CD14-positive monocyte (primary cell): ENCODE data around the gene SLC39A3. TPM values are rescaled to one million over a fixed set of nuclear protein-coding genes. Genes with fewer than 3 reads are reported as not detected.

Source experiments
- DNase-seq, 3 donors: peaks; one replicate each; pipeline ENCODE4 v3.0.0-alpha.2; 2011 to 2022
- H2AFZ ChIP-seq: 2 replicates; pipeline ENCODE4 v1.6.0; 2012; ENCODE audit warnings: mild to moderate bottlenecking, low read depth, low read length, inconsistent platforms; ENCODE audit not compliant: insufficient read depth, poor library complexity, severe bottlenecking
- H3K27ac ChIP-seq, 2 donors: 1 replicate in 1 of 2; 2 replicates in 1 of 2; pipeline ENCODE4 v1.5.1; 2012 to 2013; ENCODE audit warnings: low read length in 2 of 2, control low read depth in 1 of 2, inconsistent platforms in 1 of 2, low read depth in 1 of 2, mild to moderate bottlenecking in 1 of 2
- H3K27me3 ChIP-seq, 2 donors: one replicate each; pipeline versions ENCODE4 v1.6.0 to v1.6.1; 2011 to 2013; ENCODE audit warnings: low read length in 2 of 2; ENCODE audit not compliant: control insufficient read depth in 2 of 2, insufficient read depth in 2 of 2
- H3K36me3 ChIP-seq, 2 donors: replicated peaks in 1 of 2; 1 replicate in 1 of 2; 2 replicates in 1 of 2; pipeline versions ENCODE4 v1.5.1 to v1.6.1; 2012 to 2013; ENCODE audit warnings: low read length in 2 of 2, control low read depth in 1 of 2, inconsistent platforms in 1 of 2, mild to moderate bottlenecking in 1 of 2; ENCODE audit not compliant: insufficient read depth in 2 of 2, control insufficient read depth in 1 of 2
- H3K4me1 ChIP-seq, 2 donors: 1 replicate in 1 of 2; 2 replicates in 1 of 2; pipeline versions ENCODE4 v1.5.1 to v1.6.1; 2012 to 2013; ENCODE audit warnings: low read length in 2 of 2, control low read depth in 1 of 2, inconsistent platforms in 1 of 2, mild to moderate bottlenecking in 1 of 2, moderate library complexity in 1 of 2; ENCODE audit not compliant: insufficient read depth in 2 of 2, control insufficient read depth in 1 of 2
- H3K4me2 ChIP-seq: replicated peaks from 2 replicates; pipeline ENCODE3; 2012; ENCODE audit warnings: low read length, moderate library complexity, mild to moderate bottlenecking; ENCODE audit not compliant: poor library complexity, severe bottlenecking; ENCODE audit errors: extremely low read depth
- H3K4me3 ChIP-seq, 3 experiments: fragments of 200-600 bp in 1 of 3; sonication (generic) in 1 of 3; replicated peaks in 1 of 3; 1 replicate in 2 of 3; 2 replicates in 1 of 3; pipeline ENCODE4 v1.5.1; 2011 to 2013; ENCODE audit warnings: low read length in 3 of 3, mild to moderate bottlenecking in 3 of 3, control low read depth in 2 of 3, low read depth in 2 of 3, inconsistent platforms in 1 of 3, moderate library complexity in 1 of 3
- H3K79me2 ChIP-seq: 2 replicates; pipeline ENCODE4 v1.6.0; 2012; ENCODE audit warnings: mild to moderate bottlenecking, control low read depth, inconsistent platforms, low read length, moderate library complexity; ENCODE audit not compliant: insufficient read depth
- H3K9ac ChIP-seq: 2 replicates; pipeline ENCODE4 v1.6.0; 2017; ENCODE audit warnings: low read length, mild to moderate bottlenecking; ENCODE audit not compliant: insufficient read depth, poor library complexity, severe bottlenecking
- H3K9me3 ChIP-seq, 2 donors: replicated peaks in 1 of 2; 1 replicate in 1 of 2; 2 replicates in 1 of 2; pipeline versions ENCODE4 v1.5.1 to v1.6.1; 2012 to 2013; ENCODE audit warnings: low read length in 2 of 2, control low read depth in 1 of 2; ENCODE audit not compliant: control insufficient read depth in 1 of 2, insufficient read depth in 1 of 2
- H4K20me1 ChIP-seq: 2 replicates; pipeline ENCODE4 v1.6.0; 2012; ENCODE audit warnings: mild to moderate bottlenecking, low read length, control low read depth, moderate library complexity; ENCODE audit not compliant: insufficient read depth
- H3K27ac Mint-ChIP-seq, 7 donors: one replicate each; pipeline ENCODE4 v1.8.0; 2020; ENCODE audit warnings: mild to moderate bottlenecking in 7 of 7, mixed read lengths in 7 of 7, moderate library complexity in 6 of 7, inconsistent platforms in 2 of 7
- H3K27me3 Mint-ChIP-seq, 3 donors: one replicate each; pipeline ENCODE4 v1.8.0; 2021 to 2022; ENCODE audit warnings: low read depth in 3 of 3, mild to moderate bottlenecking in 3 of 3, mixed read lengths in 3 of 3, moderate library complexity in 3 of 3, inconsistent platforms in 1 of 3
- H3K36me3 Mint-ChIP-seq, 2 donors: one replicate each; pipeline ENCODE4 v1.8.0; 2020; ENCODE audit warnings: mixed read lengths in 2 of 2, inconsistent platforms in 1 of 2, mild to moderate bottlenecking in 1 of 2
- H3K4me1 Mint-ChIP-seq: one replicate; pipeline ENCODE4 v1.8.0; 2020; ENCODE audit warnings: mild to moderate bottlenecking, mixed read lengths
- H3K4me3 Mint-ChIP-seq, 2 donors: one replicate each; pipeline ENCODE4 v1.8.0; 2020; ENCODE audit warnings: mild to moderate bottlenecking in 2 of 2, mixed read lengths in 2 of 2, moderate library complexity in 1 of 2
- H3K9me3 Mint-ChIP-seq, 7 donors: one replicate each; pipeline ENCODE4 v1.8.0; 2020 to 2022; ENCODE audit warnings: mixed read lengths in 7 of 7, mild to moderate bottlenecking in 6 of 7, moderate library complexity in 6 of 7, inconsistent platforms in 2 of 7
- CTCF ChIP-seq: fragments of 200-600 bp; IDR thresholded peaks from one replicate; pipeline ENCODE4 v1.8.0; 2022; ENCODE audit warnings: antibody characterized with exemption, mild to moderate bottlenecking
- WGBS: methylation state at CpG from one replicate; pipeline ENCODE4 v1.1.5; 2013; ENCODE audit warnings: missing lambda C conversion rate; ENCODE audit not compliant: insufficient coverage; 5-methylcytosine and 5-hydroxymethylcytosine counted together
- intact Hi-C, 2 donors: fragments of 100-400 bp; cut with micrococcal nuclease; formaldehyde crosslinking; loops; one replicate each; pipeline versions ENCODE4 v1.15.0 to v1.15.1; 2023
- polyA plus RNA-seq, 3 donors: library from polyadenylated mRNA; depleted of rRNA in 1 of 3; unstranded in 2 of 3; stranded (reverse) in 1 of 3; fragments of 300-500 nt in 2 of 3; fragments of >200 nt in 1 of 3; fragmentation: Illumina TruSeq in 2 of 3; gene quantifications; 1 replicate in 2 of 3; 2 replicates in 1 of 3; pipeline ENCODE4 v1.2.3, GENCODE V29; 2012 to 2021

The SLC39A3 gene
- polyA plus RNA-seq, 3 donors: 14.2 to 39.5 (median 37.0) TPM

GRCh38 chr19:2771786-2772674 is 32.2 kb upstream of the SLC39A3 start:
- no peak overlapping the region for H3K4me2 ChIP-seq
- peaks cover 0 to 2% (median 2%) of the 10 kb centered on the region in 3 donors for H3K27me3 Mint-ChIP-seq
- no peak overlapping the region for H2AFZ ChIP-seq
- H3K27ac ChIP-seq: peak overlapping the region in 1 of 2 donors; percentile 1
- H3K9me3 Mint-ChIP-seq: peaks cover 0 to 2% (median 0%) of the 10 kb centered on the region in 7 donors
- peaks cover 14 to 33% of the 10 kb centered on the region in 2 donors for H3K36me3 Mint-ChIP-seq
- H3K4me3 ChIP-seq: no peak overlapping the region
- H3K27me3 ChIP-seq: no peaks in the 10 kb centered on the region
- WGBS: 94% methylated on average over 27 of the region's 29 CpGs
- H3K27ac Mint-ChIP-seq: peak overlapping the region in 5 of 7 donors; percentile 14 to 65 (median 58)
- H3K4me1 ChIP-seq: peaks cover 34 to 38% of the 10 kb centered on the region in 2 donors
- no peak overlapping the region for H3K9ac ChIP-seq
- H3K4me1 Mint-ChIP-seq: peaks cover 30% of the 10 kb centered on the region
- H4K20me1 ChIP-seq: peaks cover 51% of the 10 kb centered on the region
- H3K4me3 Mint-ChIP-seq: no peak overlapping the region
- H3K36me3 ChIP-seq: peaks cover 22 to 31% of the 10 kb centered on the region in 2 donors
- no peaks in the 10 kb centered on the region for H3K9me3 ChIP-seq
- no peak for TF ChIP-seq CTCF
- intact Hi-C loops: no loop called here
- no peak for DNase-seq
- H3K79me2 ChIP-seq: peaks cover 71% of the 10 kb centered on the region

GRCh38 chr19:2770055-2771013 is 30.5 kb upstream of the SLC39A3 start:
- Mint-ChIP-seq H3K27ac (peak overlapping the region in 6 of 7 donors; percentile 25 to 56 (median 36)), H3K9me3 (peaks cover 0 to 2% (median 0%) of the 10 kb centered on the region in 7 donors), H3K36me3 (peaks cover 23 to 41% of the 10 kb centered on the region in 2 donors), H3K4me3 (peak overlapping the region in 1 of 2 donors; percentile 46), H3K4me1 (peaks cover 18% of the 10 kb centered on the region), H3K27me3 (peaks cover 0 to 2% (median 2%) of the 10 kb centered on the region in 3 donors)
- peak overlapping the region; percentile 1 to 49 for H3K27ac ChIP-seq
- peak overlapping the region; percentile 24 for H3K4me2 ChIP-seq
- peak overlapping the region in 1 of 3 experiments; percentile 1 for H3K4me3 ChIP-seq
- H3K9me3 ChIP-seq: no peaks in the 10 kb centered on the region
- intact Hi-C loops: no loop called here
- peaks cover 23 to 26% of the 10 kb centered on the region in 2 donors for H3K4me1 ChIP-seq
- H2AFZ ChIP-seq: no peak overlapping the region
- H3K27me3 ChIP-seq: no peaks in the 10 kb centered on the region
- peak overlapping the region; percentile 12 for H3K9ac ChIP-seq
- peaks cover 39 to 45% of the 10 kb centered on the region in 2 donors for H3K36me3 ChIP-seq
- no peak for TF ChIP-seq CTCF
- WGBS: 61% methylated on average over 35 of the region's 40 CpGs
- peaks cover 54% of the 10 kb centered on the region for H3K79me2 ChIP-seq
- H4K20me1 ChIP-seq: peaks cover 51% of the 10 kb centered on the region
- peak; percentile 23 to 42 (median 28) for DNase-seq
